ENCODE data around the gene REXO4. TPM values are rescaled to one million over a fixed set of nuclear protein-coding genes. Genes with fewer than 3 reads are reported as not detected.

The REXO4 gene
- total and polyA plus RNA-seq, 2 experiments from 2014 or later: 31.1 to 36.3 TPM

DNA sequence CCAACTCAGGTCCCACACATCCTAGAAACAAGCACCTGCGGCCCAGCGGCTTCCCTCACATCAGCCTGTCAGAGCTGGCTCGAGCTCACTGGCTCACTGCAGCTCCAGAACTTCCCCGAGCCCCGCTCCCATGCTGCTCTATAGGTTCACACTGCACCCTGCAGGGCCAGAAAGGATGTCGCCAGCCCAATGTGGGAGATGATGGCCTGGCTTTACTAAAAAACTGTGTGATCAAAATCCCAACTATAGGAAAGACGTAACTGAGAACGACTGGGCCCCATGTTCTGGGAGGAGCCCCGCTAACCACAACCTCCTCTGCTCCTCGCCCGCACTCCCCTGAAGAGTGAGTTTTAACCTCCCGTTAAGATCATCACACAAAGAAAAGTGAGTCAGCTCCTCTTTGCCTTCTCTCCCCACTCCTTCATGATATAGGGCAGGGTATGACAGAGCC lies 46.5 kb downstream of the REXO4 start (continued):
- TF ChIP-seq, protein P1, sequence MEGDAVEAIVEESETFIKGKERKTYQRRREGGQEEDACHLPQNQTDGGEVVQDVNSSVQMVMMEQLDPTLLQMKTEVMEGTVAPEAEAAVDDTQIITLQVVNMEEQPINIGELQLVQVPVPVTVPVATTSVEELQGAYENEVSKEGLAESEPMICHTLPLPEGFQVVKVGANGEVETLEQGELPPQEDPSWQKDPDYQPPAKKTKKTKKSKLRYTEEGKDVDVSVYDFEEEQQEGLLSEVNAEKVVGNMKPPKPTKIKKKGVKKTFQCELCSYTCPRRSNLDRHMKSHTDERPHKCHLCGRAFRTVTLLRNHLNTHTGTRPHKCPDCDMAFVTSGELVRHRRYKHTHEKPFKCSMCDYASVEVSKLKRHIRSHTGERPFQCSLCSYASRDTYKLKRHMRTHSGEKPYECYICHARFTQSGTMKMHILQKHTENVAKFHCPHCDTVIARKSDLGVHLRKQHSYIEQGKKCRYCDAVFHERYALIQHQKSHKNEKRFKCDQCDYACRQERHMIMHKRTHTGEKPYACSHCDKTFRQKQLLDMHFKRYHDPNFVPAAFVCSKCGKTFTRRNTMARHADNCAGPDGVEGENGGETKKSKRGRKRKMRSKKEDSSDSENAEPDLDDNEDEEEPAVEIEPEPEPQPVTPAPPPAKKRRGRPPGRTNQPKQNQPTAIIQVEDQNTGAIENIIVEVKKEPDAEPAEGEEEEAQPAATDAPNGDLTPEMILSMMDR (conservative IDR thresholded peaks at IDR 0.05; ENCODE audit: low read depth in 2 of 2): no peak
- TF ChIP-seq NANOG (IDR thresholded peaks at IDR 0.05; ENCODE audit: borderline replicate concordance) (no peak), ZNF114 (CRISPR knock-in tag; IDR thresholded peaks at IDR 0.05) (no peak), EZH2 (IDR thresholded peaks at IDR 0.05; ENCODE audit: low read depth, unreplicated experiment) (no peak), POLR2AphosphoS5 (IDR thresholded peaks at IDR 0.05; ENCODE audit: low read depth) (no peak), EZH2phosphoT487 (IDR thresholded peaks at IDR 0.05; ENCODE audit: unreplicated experiment) (no peak), STAT1 (IDR thresholded peaks at IDR 0.05; ENCODE audit: unreplicated experiment) (no peak)
- TF ChIP-seq, protein P2, sequence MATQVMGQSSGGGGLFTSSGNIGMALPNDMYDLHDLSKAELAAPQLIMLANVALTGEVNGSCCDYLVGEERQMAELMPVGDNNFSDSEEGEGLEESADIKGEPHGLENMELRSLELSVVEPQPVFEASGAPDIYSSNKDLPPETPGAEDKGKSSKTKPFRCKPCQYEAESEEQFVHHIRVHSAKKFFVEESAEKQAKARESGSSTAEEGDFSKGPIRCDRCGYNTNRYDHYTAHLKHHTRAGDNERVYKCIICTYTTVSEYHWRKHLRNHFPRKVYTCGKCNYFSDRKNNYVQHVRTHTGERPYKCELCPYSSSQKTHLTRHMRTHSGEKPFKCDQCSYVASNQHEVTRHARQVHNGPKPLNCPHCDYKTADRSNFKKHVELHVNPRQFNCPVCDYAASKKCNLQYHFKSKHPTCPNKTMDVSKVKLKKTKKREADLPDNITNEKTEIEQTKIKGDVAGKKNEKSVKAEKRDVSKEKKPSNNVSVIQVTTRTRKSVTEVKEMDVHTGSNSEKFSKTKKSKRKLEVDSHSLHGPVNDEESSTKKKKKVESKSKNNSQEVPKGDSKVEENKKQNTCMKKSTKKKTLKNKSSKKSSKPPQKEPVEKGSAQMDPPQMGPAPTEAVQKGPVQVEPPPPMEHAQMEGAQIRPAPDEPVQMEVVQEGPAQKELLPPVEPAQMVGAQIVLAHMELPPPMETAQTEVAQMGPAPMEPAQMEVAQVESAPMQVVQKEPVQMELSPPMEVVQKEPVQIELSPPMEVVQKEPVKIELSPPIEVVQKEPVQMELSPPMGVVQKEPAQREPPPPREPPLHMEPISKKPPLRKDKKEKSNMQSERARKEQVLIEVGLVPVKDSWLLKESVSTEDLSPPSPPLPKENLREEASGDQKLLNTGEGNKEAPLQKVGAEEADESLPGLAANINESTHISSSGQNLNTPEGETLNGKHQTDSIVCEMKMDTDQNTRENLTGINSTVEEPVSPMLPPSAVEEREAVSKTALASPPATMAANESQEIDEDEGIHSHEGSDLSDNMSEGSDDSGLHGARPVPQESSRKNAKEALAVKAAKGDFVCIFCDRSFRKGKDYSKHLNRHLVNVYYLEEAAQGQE (IDR thresholded peaks at IDR 0.05; ENCODE audit: unreplicated experiment): no peak

DNA sequence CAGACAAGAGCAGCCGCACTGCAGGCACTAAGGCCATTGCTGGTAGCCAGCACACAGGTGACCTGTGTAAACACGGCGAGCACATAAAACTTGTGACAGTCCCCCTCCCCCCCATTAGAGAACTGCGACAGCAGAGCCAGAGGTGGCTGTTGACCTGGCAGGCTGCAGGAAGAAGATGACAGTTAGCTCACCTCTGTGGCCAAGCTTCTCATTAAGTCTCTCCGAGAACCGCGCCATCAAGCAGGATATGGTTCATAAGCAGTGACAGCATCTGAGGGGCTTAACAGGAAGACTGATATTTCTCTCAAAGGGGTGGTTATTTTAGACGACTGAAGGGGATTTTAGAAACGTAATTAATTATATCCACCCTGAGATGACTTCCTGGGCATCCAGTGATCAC lies 47.1 kb downstream of the REXO4 start:
- Histone ChIP-seq H3K27me3 (ENCODE audit: insufficient read depth) (no peaks in the 10 kb centered on the region), H3K27ac (ENCODE audit: low read depth) (no peak overlapping the region), H3K36me3 (ENCODE audit: insufficient read depth) (peaks cover 10% of the 10 kb centered on the region), H3K79me2 (replicated peaks; ENCODE audit: insufficient read depth) (peaks cover 93% of the 10 kb centered on the region), H3K4me3 (no peak overlapping the region), H4K20me1 (replicated peaks; ENCODE audit: insufficient read depth) (peaks cover 77% of the 10 kb centered on the region), H3K4me1 (ENCODE audit: insufficient read depth) (peaks cover 6% of the 10 kb centered on the region; the same call in 1 of the 2 replicates), H2AFZ (no peak overlapping the region), H3K9me2 (ENCODE audit: insufficient read depth) (no peaks in the 10 kb centered on the region), H3K4me2 (no peak overlapping the region), H3F3A (replicated peaks; ENCODE audit: low read depth) (peaks cover 2% of the 10 kb centered on the region; the same call in 1 of the 2 replicates)
- Mint-ChIP-seq H3K9me3 (no peaks in the 10 kb centered on the region), H3K4me3 (no peak overlapping the region), H3K27me3 (ENCODE audit: insufficient read depth, low read depth, poor library complexity) (peaks cover 11% of the 10 kb centered on the region), H3K4me1 (peaks cover 18% of the 10 kb centered on the region), H3K36me3 (ENCODE audit: low read depth) (peaks cover 53% of the 10 kb centered on the region), H3K27ac (no peak overlapping the region)
- ATAC-seq (no peak), DNase-seq (ENCODE audit: low spot score) (no peak)
- TF ChIP-seq STAT1 (IDR thresholded peaks at IDR 0.05; ENCODE audit: unreplicated experiment) (no peak), POLR2AphosphoS5 (IDR thresholded peaks at IDR 0.05; ENCODE audit: low read depth) (no peak), ZNF331 (CRISPR knock-in tag; IDR thresholded peaks at IDR 0.05; ENCODE audit: low read depth) (no peak), ZNF114 (CRISPR knock-in tag; IDR thresholded peaks at IDR 0.05) (no peak)
- TF ChIP-seq, protein P2 (IDR thresholded peaks at IDR 0.05; ENCODE audit: unreplicated experiment): no peak

Measured in GM23338 (cell line).